Measurements from ENCODE around the gene ADD1.
"Not testable (repeated sequence)": the region's sequence is repeated elsewhere in the genome, so short reads cannot be mapped to it uniquely, and the experiment has no call there.

The ADD1 gene

DNA sequence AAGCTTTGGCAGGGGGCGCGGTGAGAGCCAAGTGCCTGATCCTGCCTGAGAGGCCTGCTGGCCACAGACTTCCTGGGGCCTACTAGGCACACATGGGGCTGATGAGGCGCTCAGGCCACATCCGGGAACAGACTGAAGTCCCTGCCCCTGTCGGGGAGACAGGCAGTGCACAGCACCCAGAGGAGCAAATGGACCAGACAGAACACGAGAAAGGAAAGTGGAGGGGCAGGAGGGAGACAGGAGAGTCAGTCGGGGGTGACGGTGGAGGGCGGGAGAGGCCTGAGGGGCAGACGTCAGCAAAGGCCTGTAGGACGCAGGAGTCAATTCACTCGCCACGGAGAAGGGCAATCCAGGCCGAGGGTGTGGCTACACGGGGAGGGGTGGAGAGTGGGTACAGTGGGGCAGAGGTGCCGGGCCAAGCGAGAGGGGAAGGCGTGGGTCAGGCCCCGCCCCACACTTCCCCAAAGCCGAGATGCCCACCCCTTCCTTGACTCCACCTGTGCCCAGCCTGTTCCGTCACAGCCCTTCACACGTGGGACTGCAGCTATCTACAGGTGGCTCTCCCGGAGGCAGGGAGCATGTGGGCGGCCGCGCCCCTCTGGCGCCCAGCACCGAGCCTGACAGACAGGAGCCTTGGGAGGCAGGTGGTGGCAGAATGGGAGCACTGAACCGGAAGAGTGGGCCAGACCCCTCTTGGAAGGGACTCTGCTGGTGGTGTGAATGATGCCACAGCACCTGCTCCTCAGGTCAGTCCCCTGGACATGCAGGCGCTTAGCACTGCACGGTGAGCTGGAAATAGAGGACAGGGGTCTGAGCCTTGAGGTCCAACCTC, 99.1 kb downstream of the ADD1 start:
- H3K27ac ChIP-seq: no peak overlapping the region
- H3K27me3 ChIP-seq: no peaks in the 10 kb centered on the region
- intact Hi-C loops (cut with DNase I; ENCODE audit: low total_unique reads): no loop called here
- H3K36me3 ChIP-seq: peaks cover 88 to 100% (median 98%) of the 10 kb centered on the region in 3 donors
- no peak for TF ChIP-seq CTCF (IDR thresholded peaks at IDR 0.05)
- H3K4me3 ChIP-seq: no peak overlapping the region
- no peaks in the 10 kb centered on the region for H3K4me1 ChIP-seq
- H3K9me3 ChIP-seq: no peaks in the 10 kb centered on the region
- DNase-seq: no peak

DNA sequence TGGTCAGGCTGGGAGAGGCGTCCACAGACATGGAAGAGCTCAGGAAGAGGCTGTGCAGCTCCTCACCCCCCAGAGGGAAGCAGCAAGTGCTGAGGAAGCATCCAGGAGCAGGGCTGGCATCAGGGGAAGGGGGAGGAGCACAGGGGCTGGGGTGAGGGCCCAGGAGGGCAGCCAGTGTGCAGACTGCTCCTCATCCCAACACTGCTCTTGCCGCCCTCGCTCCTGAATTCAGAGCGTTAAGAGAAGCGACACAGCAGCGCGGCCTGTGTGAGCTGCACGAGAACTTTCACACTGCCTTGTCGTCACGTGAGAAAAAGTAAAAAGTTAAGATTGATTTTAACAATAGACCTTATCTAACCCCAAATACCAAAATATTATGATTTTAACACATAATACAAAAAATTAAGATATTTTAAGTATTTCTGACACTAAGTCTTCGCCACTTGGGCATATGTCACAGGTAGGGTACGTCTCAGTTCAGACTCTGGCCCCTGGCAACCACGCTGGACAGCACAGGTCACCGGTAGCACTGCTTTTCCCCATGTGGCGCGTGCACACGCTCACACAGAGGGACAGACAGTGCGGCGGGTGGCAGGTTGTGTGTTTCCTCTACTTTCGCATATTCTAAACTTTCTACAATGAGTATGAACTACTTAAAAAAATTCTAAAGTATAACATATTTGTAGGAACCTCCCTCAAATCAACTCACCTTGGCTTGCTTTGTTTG, 99.9 kb downstream of the ADD1 start:
- H3K4me3 ChIP-seq: no peak overlapping the region
- no peaks in the 10 kb centered on the region for H3K9me3 ChIP-seq
- DNase-seq: no peak
- H3K27ac ChIP-seq: no peak overlapping the region
- no peaks in the 10 kb centered on the region for H3K27me3 ChIP-seq
- peaks cover 85 to 100% (median 99%) of the 10 kb centered on the region in 3 donors for H3K36me3 ChIP-seq
- intact Hi-C loops (cut with DNase I; ENCODE audit: low total_unique reads): no loop called here
- no peaks in the 10 kb centered on the region for H3K4me1 ChIP-seq
- TF ChIP-seq CTCF (IDR thresholded peaks at IDR 0.05): no peak

DNA sequence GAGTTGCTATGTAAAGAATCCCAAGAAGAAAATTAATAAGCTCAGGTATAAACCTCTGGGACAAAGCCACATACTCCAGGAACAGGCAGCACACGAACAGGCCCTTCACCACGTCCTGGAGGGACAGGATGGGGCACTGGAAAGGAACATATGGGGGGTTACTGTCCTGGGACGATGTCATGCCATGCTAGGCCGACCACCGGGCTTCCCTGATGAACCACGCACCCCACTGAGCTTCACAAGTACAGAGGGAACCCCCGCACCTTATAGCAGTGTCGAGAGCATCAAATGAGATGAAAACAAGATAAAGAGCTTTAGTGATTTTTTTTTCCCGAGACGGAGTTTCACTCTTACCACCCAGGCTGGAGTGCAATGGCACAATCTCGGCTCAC, 100.4 kb downstream of the ADD1 start:
- H3K27ac ChIP-seq: no peak overlapping the region
- intact Hi-C loops (cut with DNase I; ENCODE audit: low total_unique reads): no loop called here
- DNase-seq: no peak
- H3K27me3 ChIP-seq: no peaks in the 10 kb centered on the region
- H3K9me3 ChIP-seq: no peaks in the 10 kb centered on the region
- H3K4me1 ChIP-seq: no peaks in the 10 kb centered on the region
- peaks cover 87 to 100% (median 97%) of the 10 kb centered on the region in 3 donors for H3K36me3 ChIP-seq
- no peak for TF ChIP-seq CTCF (IDR thresholded peaks at IDR 0.05)
- no peak overlapping the region for H3K4me3 ChIP-seq

GRCh38 chr4:2944586-2945526, 101.2 kb downstream of the ADD1 start:
- H3K4me3 ChIP-seq: no peak overlapping the region

DNA sequence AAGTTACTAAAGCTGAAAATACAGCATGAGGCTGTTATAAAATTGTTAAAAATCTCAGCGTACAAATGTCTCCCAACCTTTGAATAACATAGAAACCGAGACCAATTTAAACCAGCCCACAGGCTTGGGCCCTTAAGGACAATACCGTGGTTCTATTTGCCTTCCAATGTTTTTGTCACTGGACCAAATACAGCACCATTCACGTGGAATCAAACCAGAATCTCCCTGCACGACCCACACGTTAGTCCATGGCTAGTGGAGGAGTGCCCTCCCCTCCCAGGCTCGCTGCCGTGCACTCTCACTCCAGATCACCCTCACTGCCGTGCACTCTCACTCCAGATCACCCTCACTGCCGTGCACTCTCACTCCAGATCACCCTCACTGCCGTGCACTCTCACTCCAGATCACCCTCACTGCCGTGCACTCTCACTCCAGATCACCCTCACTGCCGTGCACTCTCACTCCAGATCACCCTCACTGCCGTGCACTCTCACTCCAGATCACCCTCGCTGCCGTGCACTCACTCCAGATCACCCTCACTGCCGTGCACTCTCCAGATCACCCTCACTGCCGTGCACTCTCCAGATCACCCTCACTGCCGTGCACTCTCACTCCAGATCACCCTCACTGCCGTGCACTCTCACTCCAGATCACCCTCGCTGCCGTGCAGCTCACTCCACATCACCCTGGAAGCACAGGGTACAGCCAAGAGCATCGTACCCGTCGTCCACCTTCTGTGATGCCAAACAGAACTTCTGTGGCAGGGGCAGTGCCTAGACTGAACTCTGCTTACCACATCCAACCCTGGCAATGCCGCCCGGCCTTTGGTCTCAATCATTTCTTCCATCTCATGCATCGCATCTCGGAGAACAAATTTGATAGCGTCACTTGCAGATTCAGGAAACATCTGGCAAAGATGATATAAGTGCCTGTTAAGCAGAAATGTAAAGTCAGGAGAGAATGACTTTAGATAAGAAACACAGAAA, 102.3 kb downstream of the ADD1 start:
- H3K27ac ChIP-seq, DNase-seq: not testable (repeated sequence)
- intact Hi-C loops (cut with DNase I; ENCODE audit: low total_unique reads): loop anchor here (5.0 kb wide), 1 partner anchor 259 kb away; no protein-coding TSS in a partner anchor

More at GRCh38 chr4:2944586-2945526, 101.2 kb downstream of the ADD1 start:
- Histone ChIP-seq H3K27ac (no peak overlapping the region), H3K4me1 (no peaks in the 10 kb centered on the region), H3K9me3 (no peaks in the 10 kb centered on the region), H3K36me3 (peaks cover 87 to 100% (median 97%) of the 10 kb centered on the region in 3 donors), H3K27me3 (no peaks in the 10 kb centered on the region)
- TF ChIP-seq CTCF (IDR thresholded peaks at IDR 0.05): no peak
- intact Hi-C loops (cut with DNase I; ENCODE audit: low total_unique reads): loop anchor here (5.0 kb wide), 1 partner anchor 258 kb away; no protein-coding TSS in a partner anchor
- no peak for DNase-seq

More for the DNA sequence above, 102.3 kb downstream of the ADD1 start:
- peaks cover 87 to 100% (median 96%) of the 10 kb centered on the region in 3 donors for H3K36me3 ChIP-seq
- not testable (repeated sequence) for H3K9me3 ChIP-seq, H3K4me1 ChIP-seq, H3K4me3 ChIP-seq, H3K27me3 ChIP-seq
